ENCODE data around the gene CRYBB1.

The CRYBB1 gene

GRCh38 chr22:26553056-26553752 lies 64.6 kb downstream of the CRYBB1 start:
- DNase-seq (ENCODE audit: low spot score): peak; percentile 76

GRCh38 chr22:26552466-26552865 lies 65.4 kb downstream of the CRYBB1 start:
- DNase-seq (ENCODE audit: low spot score): no peak

GRCh38 chr22:26551568-26551967 lies 66.3 kb downstream of the CRYBB1 start:
- no peak for DNase-seq (ENCODE audit: low spot score)

GRCh38 chr22:26550498-26551033 lies 67.3 kb downstream of the CRYBB1 start:
- no peak for DNase-seq (ENCODE audit: low spot score)

GRCh38 chr22:26549902-26550497 lies 67.8 kb downstream of the CRYBB1 start:
- DNase-seq (ENCODE audit: low spot score): no peak

Data from kidney capillary endothelial cell (primary cell).